Measurements from ENCODE around the gene ATP5F1E.

GRCh38 chr20:59010995-59011873 is 20.9 kb downstream of the ATP5F1E start:
- TF ChIP-seq CTCF (IDR thresholded peaks at IDR 0.05) (no peak), EP300 (IDR thresholded peaks at IDR 0.05; ENCODE audit: low read depth) (no peak), POLR2AphosphoS5 (IDR thresholded peaks at IDR 0.05) (no peak)

All from transverse colon (tissue), 4 donors.